HepG2 (cell line): ENCODE measurements around the gene ABI3.

Experiments used
- CHD2 ChIP-seq: IDR thresholded peaks from 2 replicates; pipeline ENCODE4 v1.6.1; 2011; ENCODE audit warnings: low read depth, low read length, improper control_type of control experiment
- EHMT2 ChIP-seq: fragments of 200-600 bp; sonication (generic); IDR thresholded peaks from 2 replicates; pipeline ENCODE4 v1.7.0; 2017; ENCODE audit warnings: antibody characterized with exemption, low read depth, low read length, borderline replicate concordance
- ZFP82 ChIP-seq: sonication (generic); formaldehyde crosslinking; IDR thresholded peaks from 2 replicates; pipeline ENCODE4 v1.5.1; 2020; ENCODE audit warnings: mild to moderate bottlenecking, missing genetic modification reagents, borderline replicate concordance
- ZSCAN30 ChIP-seq: sonication (generic); formaldehyde crosslinking; IDR thresholded peaks from 2 replicates; pipeline ENCODE4 v1.5.0; 2020; ENCODE audit warnings: mild to moderate bottlenecking, missing genetic modification reagents
- TF ChIP-seq, protein P1 (sequence below): sonication (generic); formaldehyde crosslinking; IDR thresholded peaks from 2 replicates; pipeline ENCODE4 v1.8.0; 2022; ENCODE audit warnings: missing genetic modification reagents, mild to moderate bottlenecking, moderate library complexity, borderline replicate concordance
- TF ChIP-seq, protein P2 (sequence below): sonication (generic); formaldehyde crosslinking; IDR thresholded peaks from 2 replicates; pipeline ENCODE4 v1.4.0; 2020; ENCODE audit warnings: missing genetic modification reagents
- TF ChIP-seq, protein P3 (sequence below): sonication (generic); formaldehyde crosslinking; IDR thresholded peaks from 2 replicates; pipeline ENCODE4 v1.8.0; 2022; ENCODE audit warnings: mild to moderate bottlenecking, missing genetic modification reagents, moderate library complexity
- TF ChIP-seq, protein P4 (sequence below): sonication (generic); formaldehyde crosslinking; IDR thresholded peaks from 2 replicates; pipeline ENCODE4 v1.5.0; 2020; ENCODE audit warnings: mild to moderate bottlenecking, missing genetic modification reagents, moderate library complexity

DNA sequence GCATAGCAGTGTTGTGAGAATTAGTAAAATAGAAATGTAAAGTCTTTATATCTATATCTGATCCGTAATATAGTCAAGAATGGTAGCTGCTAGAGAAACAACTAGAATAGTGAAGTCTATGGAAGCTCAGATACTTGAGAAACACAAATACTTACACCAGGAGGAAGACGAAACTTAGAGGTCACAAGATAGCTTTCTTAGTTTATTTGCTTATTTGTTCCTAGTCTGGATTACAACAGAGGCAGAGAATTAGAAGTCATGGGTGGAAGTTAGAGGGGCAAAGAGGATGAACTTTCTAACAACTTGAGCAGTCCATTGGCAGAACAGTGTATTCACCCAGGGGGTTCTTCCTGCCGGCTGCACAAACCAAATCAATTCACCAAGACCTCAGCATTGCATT, 14.0 kb upstream of the ABI3 start:
- TF ChIP-seq, protein P1, sequence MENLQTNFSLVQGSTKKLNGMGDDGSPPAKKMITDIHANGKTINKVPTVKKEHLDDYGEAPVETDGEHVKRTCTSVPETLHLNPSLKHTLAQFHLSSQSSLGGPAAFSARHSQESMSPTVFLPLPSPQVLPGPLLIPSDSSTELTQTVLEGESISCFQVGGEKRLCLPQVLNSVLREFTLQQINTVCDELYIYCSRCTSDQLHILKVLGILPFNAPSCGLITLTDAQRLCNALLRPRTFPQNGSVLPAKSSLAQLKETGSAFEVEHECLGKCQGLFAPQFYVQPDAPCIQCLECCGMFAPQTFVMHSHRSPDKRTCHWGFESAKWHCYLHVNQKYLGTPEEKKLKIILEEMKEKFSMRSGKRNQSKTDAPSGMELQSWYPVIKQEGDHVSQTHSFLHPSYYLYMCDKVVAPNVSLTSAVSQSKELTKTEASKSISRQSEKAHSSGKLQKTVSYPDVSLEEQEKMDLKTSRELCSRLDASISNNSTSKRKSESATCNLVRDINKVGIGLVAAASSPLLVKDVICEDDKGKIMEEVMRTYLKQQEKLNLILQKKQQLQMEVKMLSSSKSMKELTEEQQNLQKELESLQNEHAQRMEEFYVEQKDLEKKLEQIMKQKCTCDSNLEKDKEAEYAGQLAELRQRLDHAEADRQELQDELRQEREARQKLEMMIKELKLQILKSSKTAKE = no peak
- no peak for TF ChIP-seq CHD2
- no peak for TF ChIP-seq ZSCAN30
- TF ChIP-seq ZFP82 (CRISPR knock-in tag) = no peak
- TF ChIP-seq, protein P2, sequence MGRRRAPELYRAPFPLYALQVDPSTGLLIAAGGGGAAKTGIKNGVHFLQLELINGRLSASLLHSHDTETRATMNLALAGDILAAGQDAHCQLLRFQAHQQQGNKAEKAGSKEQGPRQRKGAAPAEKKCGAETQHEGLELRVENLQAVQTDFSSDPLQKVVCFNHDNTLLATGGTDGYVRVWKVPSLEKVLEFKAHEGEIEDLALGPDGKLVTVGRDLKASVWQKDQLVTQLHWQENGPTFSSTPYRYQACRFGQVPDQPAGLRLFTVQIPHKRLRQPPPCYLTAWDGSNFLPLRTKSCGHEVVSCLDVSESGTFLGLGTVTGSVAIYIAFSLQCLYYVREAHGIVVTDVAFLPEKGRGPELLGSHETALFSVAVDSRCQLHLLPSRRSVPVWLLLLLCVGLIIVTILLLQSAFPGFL (CRISPR knock-in tag) = no peak
- TF ChIP-seq, protein P3, sequence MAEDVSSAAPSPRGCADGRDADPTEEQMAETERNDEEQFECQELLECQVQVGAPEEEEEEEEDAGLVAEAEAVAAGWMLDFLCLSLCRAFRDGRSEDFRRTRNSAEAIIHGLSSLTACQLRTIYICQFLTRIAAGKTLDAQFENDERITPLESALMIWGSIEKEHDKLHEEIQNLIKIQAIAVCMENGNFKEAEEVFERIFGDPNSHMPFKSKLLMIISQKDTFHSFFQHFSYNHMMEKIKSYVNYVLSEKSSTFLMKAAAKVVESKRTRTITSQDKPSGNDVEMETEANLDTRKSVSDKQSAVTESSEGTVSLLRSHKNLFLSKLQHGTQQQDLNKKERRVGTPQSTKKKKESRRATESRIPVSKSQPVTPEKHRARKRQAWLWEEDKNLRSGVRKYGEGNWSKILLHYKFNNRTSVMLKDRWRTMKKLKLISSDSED = no peak
- no peak for TF ChIP-seq EHMT2
- TF ChIP-seq, protein P4, sequence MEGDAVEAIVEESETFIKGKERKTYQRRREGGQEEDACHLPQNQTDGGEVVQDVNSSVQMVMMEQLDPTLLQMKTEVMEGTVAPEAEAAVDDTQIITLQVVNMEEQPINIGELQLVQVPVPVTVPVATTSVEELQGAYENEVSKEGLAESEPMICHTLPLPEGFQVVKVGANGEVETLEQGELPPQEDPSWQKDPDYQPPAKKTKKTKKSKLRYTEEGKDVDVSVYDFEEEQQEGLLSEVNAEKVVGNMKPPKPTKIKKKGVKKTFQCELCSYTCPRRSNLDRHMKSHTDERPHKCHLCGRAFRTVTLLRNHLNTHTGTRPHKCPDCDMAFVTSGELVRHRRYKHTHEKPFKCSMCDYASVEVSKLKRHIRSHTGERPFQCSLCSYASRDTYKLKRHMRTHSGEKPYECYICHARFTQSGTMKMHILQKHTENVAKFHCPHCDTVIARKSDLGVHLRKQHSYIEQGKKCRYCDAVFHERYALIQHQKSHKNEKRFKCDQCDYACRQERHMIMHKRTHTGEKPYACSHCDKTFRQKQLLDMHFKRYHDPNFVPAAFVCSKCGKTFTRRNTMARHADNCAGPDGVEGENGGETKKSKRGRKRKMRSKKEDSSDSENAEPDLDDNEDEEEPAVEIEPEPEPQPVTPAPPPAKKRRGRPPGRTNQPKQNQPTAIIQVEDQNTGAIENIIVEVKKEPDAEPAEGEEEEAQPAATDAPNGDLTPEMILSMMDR (CRISPR knock-in tag) = no peak
